Neural cell (in vitro differentiated cells): Measurements from ENCODE around the gene CACNA1A.

ENCODE experiments used
- CTCF ChIP-seq: fragments of 450-650 bp; IDR thresholded peaks from 2 replicates; pipeline ENCODE4 v1.5.1; 2014; ENCODE audit warnings: antibody characterized with exemption, mild to moderate bottlenecking, moderate library complexity; ENCODE audit not compliant: poor library complexity, severe bottlenecking
- EZH2 ChIP-seq: fragments of 200-600, 300-800 bp; shearing (Covaris generic), sonication (generic); IDR thresholded peaks from 2 replicates; pipeline ENCODE4 v1.6.1; 2014; ENCODE audit warnings: antibody characterized with exemption, low read length, borderline replicate concordance, mild to moderate bottlenecking; ENCODE audit not compliant: insufficient read depth, poor library complexity, severe bottlenecking
- MXI1 ChIP-seq: fragments of 450-650 bp; conservative IDR thresholded peaks from 2 replicates; pipeline ENCODE4 v1.6.1; 2014; ENCODE audit warnings: antibody characterized with exemption, mild to moderate bottlenecking; ENCODE audit not compliant: poor library complexity, severe bottlenecking
- POLR2AphosphoS5 ChIP-seq: IDR thresholded peaks from 2 replicates; pipeline ENCODE4 v1.6.1; 2012
- RAD21 ChIP-seq: fragments of 450-650 bp; conservative IDR thresholded peaks from 2 replicates; pipeline ENCODE4 v1.6.1; 2014; ENCODE audit warnings: antibody characterized with exemption, mild to moderate bottlenecking, moderate library complexity
- REST ChIP-seq: IDR thresholded peaks from 2 replicates; pipeline ENCODE4 v1.6.1; 2012; ENCODE audit warnings: borderline replicate concordance
- SMC3 ChIP-seq: fragments of 450-650 bp; conservative IDR thresholded peaks from 2 replicates; pipeline ENCODE4 v1.6.1; 2014; ENCODE audit warnings: antibody characterized with exemption, mild to moderate bottlenecking, moderate library complexity; ENCODE audit not compliant: poor library complexity
- TAF1 ChIP-seq: IDR thresholded peaks from 2 replicates; pipeline ENCODE4 v1.6.1; 2012; ENCODE audit warnings: low read depth

DNA sequence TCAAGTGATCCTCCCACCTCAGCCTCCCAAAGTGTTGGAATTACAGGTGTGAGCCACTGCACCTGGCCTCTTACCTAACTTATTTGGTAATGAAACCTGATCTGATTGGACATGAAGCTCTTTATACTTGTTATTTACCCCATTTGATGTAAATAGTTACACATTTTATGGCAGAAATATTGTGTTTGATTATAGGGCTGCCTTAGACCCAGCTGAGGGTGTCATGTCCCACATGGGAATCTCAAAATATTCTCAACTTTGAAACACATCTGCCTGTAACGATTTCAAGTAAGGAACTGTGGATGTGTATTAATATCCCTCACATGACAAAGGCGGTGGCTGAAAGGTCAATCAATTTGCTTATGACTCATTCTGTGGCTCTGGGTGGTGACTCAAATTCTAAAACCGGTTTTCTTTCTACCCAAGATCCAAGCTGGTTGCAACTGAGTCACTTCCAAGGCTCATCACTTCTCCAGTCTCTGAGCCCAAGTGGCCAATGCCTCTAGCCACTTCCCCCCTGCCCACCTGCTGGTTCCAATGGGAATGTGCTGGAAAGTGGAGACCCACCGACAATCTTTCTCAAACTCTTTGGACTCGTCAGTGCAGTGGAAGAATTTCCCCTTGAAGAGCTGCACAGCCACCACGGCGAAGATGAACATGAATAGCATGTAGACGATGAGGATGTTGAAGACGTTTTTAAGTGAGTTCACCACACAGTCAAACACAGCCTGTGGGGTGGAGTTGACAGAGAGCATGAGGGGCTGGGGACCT is 245.2 kb downstream of the CACNA1A start:
- TF ChIP-seq EZH2: no peak
- TF ChIP-seq MXI1: no peak
- TF ChIP-seq CTCF: no peak
- no peak for TF ChIP-seq TAF1
- no peak for TF ChIP-seq RAD21
- TF ChIP-seq SMC3: no peak
- no peak for TF ChIP-seq POLR2AphosphoS5
- no peak for TF ChIP-seq REST
